IMR-90 (cell line): Measurements from ENCODE around the gene DNAJC6. TPM values are rescaled to one million over a fixed set of nuclear protein-coding genes. Genes with fewer than 3 reads are reported as not detected.

Experiments used
- ATAC-seq: fragments of 200-7000 bp; cut with Tn5 transposase; 2 replicates; pipeline ENCODE4 v1.9.1; 2020; ENCODE audit warnings: low read depth, mild to moderate bottlenecking, moderate library complexity
- BruUV-seq: library from RNA; stranded (reverse); fragments of 400-500 nt; replicated peaks from 2 replicates; lab custom pipeline; 2021; lab: Mats Ljungman, UMichigan
- CTCF ChIA-PET: fragments of 300-600 bp; formaldehyde crosslinking; extraction: SDS; loops from one replicate; lab custom pipeline; 2021; ENCODE audit warnings: antibody characterized with exemption; lab: Yijun Ruan, JAX
- POLR2A ChIA-PET: fragments of 300-600 bp; sonication (Branson Sonifier 250); formaldehyde crosslinking; loops from one replicate; lab custom pipeline; 2022; ENCODE audit warnings: antibody characterized with exemption; ENCODE audit not compliant: unreplicated experiment; lab: Charles Lee
- DNase-seq: peaks from one replicate; pipeline ENCODE4 v3.0.0; 2013
- H2AFZ ChIP-seq: replicated peaks from 2 replicates; pipeline ENCODE3; 2013; ENCODE audit warnings: low read length, mild to moderate bottlenecking; ENCODE audit not compliant: poor library complexity
- H2AK5ac ChIP-seq: 2 replicates; pipeline ENCODE4 v1.6.1; 2013; ENCODE audit warnings: low read depth, low read length, inconsistent platforms
- H2AK9ac ChIP-seq: replicated peaks from 2 replicates; pipeline ENCODE3; 2013; ENCODE audit warnings: mild to moderate bottlenecking, low read depth, low read length, moderate library complexity; ENCODE audit not compliant: poor library complexity
- H2BK120ac ChIP-seq: 2 replicates; pipeline ENCODE4 v1.6.1; 2013; ENCODE audit warnings: low read depth, low read length, inconsistent platforms
- H2BK15ac ChIP-seq: 3 replicates; pipeline ENCODE4 v1.6.1; 2013; ENCODE audit warnings: low read depth, low read length, inconsistent platforms
- H2BK20ac ChIP-seq: 2 replicates; pipeline ENCODE4 v1.6.1; 2013; ENCODE audit warnings: low read depth, mild to moderate bottlenecking, inconsistent platforms, low read length, moderate library complexity
- H2BK5ac ChIP-seq: 2 replicates; pipeline ENCODE4 v1.6.1; 2013; ENCODE audit warnings: mild to moderate bottlenecking, low read depth, low read length, inconsistent platforms; ENCODE audit not compliant: poor library complexity, severe bottlenecking
- H3K14ac ChIP-seq: replicated peaks from 2 replicates; pipeline ENCODE4 v1.6.1; 2013; ENCODE audit warnings: low read depth, low read length, inconsistent platforms
- H3K18ac ChIP-seq: 2 replicates; pipeline ENCODE4 v1.6.1; 2013; ENCODE audit warnings: low read depth, low read length, control low read depth
- H3K23ac ChIP-seq: 2 replicates; pipeline ENCODE4 v1.6.1; 2013; ENCODE audit warnings: low read depth, low read length, inconsistent platforms
- H3K27ac ChIP-seq: 2 replicates; pipeline ENCODE4 v1.5.1; 2013; ENCODE audit warnings: mild to moderate bottlenecking, control low read depth, low read length; ENCODE audit not compliant: insufficient read depth
- H3K27me3 ChIP-seq: 2 replicates; pipeline ENCODE4 v1.6.1; 2013; ENCODE audit warnings: low read length; ENCODE audit not compliant: control insufficient read depth, insufficient read depth
- H3K36me3 ChIP-seq: 2 replicates; pipeline ENCODE4 v1.6.1; 2013; ENCODE audit warnings: low read length, mixed read lengths; ENCODE audit not compliant: control insufficient read depth, insufficient read depth
- H3K4ac ChIP-seq: 2 replicates; pipeline ENCODE4 v1.6.1; 2013; ENCODE audit warnings: low read depth, low read length, inconsistent platforms
- H3K4me1 ChIP-seq: 2 replicates; pipeline ENCODE4 v1.6.1; 2013; ENCODE audit warnings: low read length, mixed read lengths; ENCODE audit not compliant: control insufficient read depth, insufficient read depth
- H3K4me2 ChIP-seq: 2 replicates; pipeline ENCODE4 v1.6.1; 2013; ENCODE audit warnings: low read depth, mild to moderate bottlenecking, control low read depth, low read length, moderate library complexity
- H3K4me3 ChIP-seq: 2 replicates; pipeline ENCODE4 v1.5.1; 2013; ENCODE audit warnings: low read depth, mild to moderate bottlenecking, control low read depth, low read length, moderate library complexity; ENCODE audit not compliant: insufficient read depth
- H3K56ac ChIP-seq: 2 replicates; pipeline ENCODE4 v1.6.1; 2013; ENCODE audit warnings: low read length, inconsistent platforms; ENCODE audit not compliant: insufficient read depth; ENCODE audit errors: extremely low read depth
- H3K79me1 ChIP-seq, 2 experiments: 2 replicates each; pipeline ENCODE4 v1.6.1; 2013; ENCODE audit warnings: low read length in 2 of 2, inconsistent platforms in 1 of 2, low read depth in 1 of 2
- H3K9ac ChIP-seq: 2 replicates; pipeline ENCODE4 v1.6.1; 2013; ENCODE audit warnings: low read depth, low read length, control low read depth
- H3K9me1 ChIP-seq: 2 replicates; pipeline ENCODE4 v1.6.1; 2013; ENCODE audit warnings: low read length, inconsistent platforms; ENCODE audit not compliant: insufficient read depth
- H3K9me3 ChIP-seq: 2 replicates; pipeline ENCODE4 v1.6.1; 2013; ENCODE audit warnings: low read length; ENCODE audit not compliant: control insufficient read depth, insufficient read depth
- H4K20me1 ChIP-seq: 2 replicates; pipeline ENCODE4 v1.6.1; 2013; ENCODE audit warnings: low read length, inconsistent platforms; ENCODE audit not compliant: insufficient read depth
- H4K5ac ChIP-seq: 2 replicates; pipeline ENCODE4 v1.6.1; 2013; ENCODE audit warnings: mild to moderate bottlenecking, low read depth, low read length, control low read depth
- H4K8ac ChIP-seq, 2 experiments: 2 replicates each; pipeline ENCODE4 v1.6.1; 2013; ENCODE audit warnings: low read depth in 2 of 2, low read length in 2 of 2, control low read depth in 1 of 2, inconsistent platforms in 1 of 2
- H4K91ac ChIP-seq: 2 replicates; pipeline ENCODE4 v1.6.1; 2013; ENCODE audit warnings: low read depth, low read length, inconsistent platforms; ENCODE audit not compliant: insufficient read depth
- BHLHE40 ChIP-seq: fragments of 150-350 bp; IDR thresholded peaks from 2 replicates; pipeline ENCODE4 v1.6.1; 2016; ENCODE audit warnings: mild to moderate bottlenecking, low read depth, low read length
- CHD1 ChIP-seq: IDR thresholded peaks from 2 replicates; pipeline ENCODE4 v1.6.1; 2012; ENCODE audit warnings: low read depth, low read length, improper control_type of control experiment
- FOS ChIP-seq: fragments of 150-350 bp; IDR thresholded peaks from 2 replicates; pipeline ENCODE4 v1.6.1; 2016; ENCODE audit warnings: low read depth, low read length
- MAFK ChIP-seq: IDR thresholded peaks from 2 replicates; pipeline ENCODE4 v1.6.1; 2012; ENCODE audit warnings: low read depth, low read length, improper control_type of control experiment
- MAZ ChIP-seq: IDR thresholded peaks from 2 replicates; pipeline ENCODE4 v1.6.1; 2012; ENCODE audit warnings: low read depth, mild to moderate bottlenecking, low read length, improper control_type of control experiment, moderate library complexity, borderline replicate concordance
- MXI1 ChIP-seq: IDR thresholded peaks from 2 replicates; pipeline ENCODE4 v1.6.1; 2012; ENCODE audit warnings: low read depth, mild to moderate bottlenecking, low read length, moderate library complexity, borderline replicate concordance
- NFE2L2 ChIP-seq: fragments of 150-350 bp; IDR thresholded peaks from 2 replicates; pipeline ENCODE4 v1.6.1; 2016; ENCODE audit warnings: low read depth, mild to moderate bottlenecking, low read length
- RAD21 ChIP-seq: IDR thresholded peaks from 2 replicates; pipeline ENCODE4 v1.6.1; 2012; ENCODE audit warnings: low read length, improper control_type of control experiment
- RCOR1 ChIP-seq: IDR thresholded peaks from 2 replicates; pipeline ENCODE4 v1.6.1; 2012; ENCODE audit warnings: mild to moderate bottlenecking, low read length, improper control_type of control experiment; ENCODE audit not compliant: insufficient replicate concordance
- RFX5 ChIP-seq: IDR thresholded peaks from 2 replicates; pipeline ENCODE4 v1.8.0; 2012; ENCODE audit warnings: low read depth, mild to moderate bottlenecking, low read length, moderate library complexity
- WGBS, 2 experiments: methylation state at CpG; one replicate each; pipeline versions ENCODE4 v1.1.5 to v1.1.7; 2013; ENCODE audit warnings: missing lambda C conversion rate in 2 of 2; ENCODE audit not compliant: insufficient read length in 1 of 2; ENCODE audit errors: extremely low coverage in 2 of 2; 5-methylcytosine and 5-hydroxymethylcytosine counted together
- dilution Hi-C: fragments of 300-500 bp; cut with HindIII; formaldehyde crosslinking; loops from one replicate; pipeline ENCODE4 v1.14.3; 2018; ENCODE audit warnings: low sequenced_read_pairs; ENCODE audit not compliant: unreplicated experiment
- in situ Hi-C: fragments of 300-500 bp; cut with MboI; formaldehyde crosslinking; loops from 3 replicates; pipeline ENCODE4 v1.14.3; 2019; ENCODE audit warnings: low sequenced_read_pairs, inconsistent platforms, mixed read lengths
- intact Hi-C: fragments of 100-400 bp; cut with micrococcal nuclease; formaldehyde crosslinking; loops from 2 replicates; pipeline ENCODE4 v1.10.0; 2022
- polyA plus RNA-seq, 3 experiments: library from polyadenylated mRNA; depleted of rRNA; stranded (reverse); fragments of >200 nt; gene quantifications; 2 replicates each; pipeline ENCODE4 v1.2.3, GENCODE V29; 2012; ENCODE audit warnings: low replicate concordance in 1 of 3
- total RNA-seq: library from RNA; depleted of rRNA; stranded (reverse); fragments of >200 nt; gene quantifications from 2 replicates; pipeline ENCODE4 v1.2.3, GENCODE V29; 2012

DNAJC6 gene
- total and polyA plus RNA-seq, 2 of the 4 experiments (the other 2 are of a cell fraction), result 0.05 to 0.18 TPM

DNA sequence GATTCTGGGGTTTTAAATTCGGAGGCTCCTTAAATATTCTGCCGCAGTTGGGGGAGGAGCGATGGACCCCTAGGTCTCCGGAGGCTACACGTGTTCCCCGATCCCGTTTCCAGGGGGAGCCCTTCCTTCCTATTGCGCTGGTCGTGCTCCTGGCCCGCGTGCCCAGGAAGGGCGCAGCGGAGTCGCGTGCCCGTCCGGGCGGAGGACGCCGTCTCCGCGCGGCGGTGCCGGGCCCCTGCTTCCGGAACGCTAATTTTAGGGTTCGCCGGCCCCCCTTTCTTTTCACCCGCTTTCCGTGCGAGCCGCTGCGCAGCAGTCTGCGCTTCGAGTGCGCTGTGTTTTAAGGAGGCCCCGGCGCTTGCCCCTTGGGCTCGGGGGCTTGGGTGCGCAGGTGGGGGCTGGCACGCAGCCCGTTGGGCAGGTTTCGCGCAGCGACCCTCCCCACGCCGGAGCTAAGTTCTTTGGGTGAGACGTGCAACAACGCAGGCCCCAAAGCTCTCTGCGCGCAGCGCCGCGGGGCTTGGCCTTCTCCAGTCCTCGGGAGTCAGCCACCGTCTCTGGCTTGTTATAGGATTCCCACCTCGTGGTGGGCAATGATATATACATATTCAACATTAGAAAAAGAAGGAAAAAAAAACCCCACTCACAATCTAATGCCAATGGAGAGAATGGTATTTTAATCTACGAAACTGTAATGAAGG is 43.5 kb upstream of the DNAJC6 start:
- WGBS, 2 experiments, result 3% methylated on average over 35 of the region's 59 CpGs; no CpG with 5 or more reads in 1 of the 2 experiments

More for the DNA sequence above, 43.5 kb upstream of the DNAJC6 start:
- no peak overlapping the region for H2BK5ac ChIP-seq
- peak overlapping the region; percentile 50 for H2AK9ac ChIP-seq
- H3K79me1 ChIP-seq, result no peaks in the 10 kb centered on the region
- no peak overlapping the region for H3K4ac ChIP-seq
- in situ Hi-C loops (no loop called here), intact Hi-C loops (no loop called here), dilution Hi-C loops (no loop called here)
- H3K4me2 ChIP-seq, result peak overlapping the region; percentile 36
- ChIA-PET CTCF (interaction anchor here (0.9 kb wide), 1 partner anchor 17 kb away, joined by 3 read pairs; no protein-coding TSS in a partner anchor), POLR2A (no interaction called here)
- H3K9me1 ChIP-seq, result no peaks in the 10 kb centered on the region
- H3K27ac ChIP-seq, result no peak overlapping the region
- no peak overlapping the region for H3K9ac ChIP-seq
- peaks cover 22% of the 10 kb centered on the region for H3K27me3 ChIP-seq
- H2AK5ac ChIP-seq, result no peak overlapping the region
- H2BK20ac ChIP-seq, result no peak overlapping the region
- no peak overlapping the region for H2BK120ac ChIP-seq
- DNase-seq (no peak), ATAC-seq (peak; percentile 76)
- BruUV-seq, result no TSS peak
- no peak overlapping the region for H2BK15ac ChIP-seq
- no peak for TF ChIP-seq NFE2L2
- no peak for TF ChIP-seq RFX5
- TF ChIP-seq RAD21, result no peak
- no peak for TF ChIP-seq BHLHE40
- TF ChIP-seq MAZ, result no peak
- no peak for TF ChIP-seq FOS
- no peak for TF ChIP-seq MAFK
- no peak for TF ChIP-seq RCOR1
- TF ChIP-seq MXI1, result no peak
- no peak for TF ChIP-seq CHD1
- no peak overlapping the region for H3K56ac ChIP-seq
- H4K8ac ChIP-seq, result no peak overlapping the region
- no peaks in the 10 kb centered on the region for H3K4me1 ChIP-seq
- no peaks in the 10 kb centered on the region for H3K36me3 ChIP-seq
- no peaks in the 10 kb centered on the region for H4K20me1 ChIP-seq
- H3K14ac ChIP-seq, result no peak overlapping the region
- no peaks in the 10 kb centered on the region for H3K9me3 ChIP-seq
- no peak overlapping the region for H4K91ac ChIP-seq
- no peak overlapping the region for H3K23ac ChIP-seq
- H3K18ac ChIP-seq, result no peak overlapping the region
- H3K4me3 ChIP-seq, result peak overlapping the region; percentile 33
- peak overlapping the region; percentile 78 for H2AFZ ChIP-seq
- H4K5ac ChIP-seq, result no peak overlapping the region
